HG02981 (cell line): ENCODE results near the gene HS3ST3B1.

ENCODE experiments used
- ATAC-seq: cut with Tn5 transposase; IDR thresholded peaks from one replicate; pipeline ENCODE4 v1.9.1; 2021; ENCODE audit warnings: mild to moderate bottlenecking, moderate library complexity; ENCODE audit not compliant: unreplicated experiment

The HS3ST3B1 gene

DNA sequence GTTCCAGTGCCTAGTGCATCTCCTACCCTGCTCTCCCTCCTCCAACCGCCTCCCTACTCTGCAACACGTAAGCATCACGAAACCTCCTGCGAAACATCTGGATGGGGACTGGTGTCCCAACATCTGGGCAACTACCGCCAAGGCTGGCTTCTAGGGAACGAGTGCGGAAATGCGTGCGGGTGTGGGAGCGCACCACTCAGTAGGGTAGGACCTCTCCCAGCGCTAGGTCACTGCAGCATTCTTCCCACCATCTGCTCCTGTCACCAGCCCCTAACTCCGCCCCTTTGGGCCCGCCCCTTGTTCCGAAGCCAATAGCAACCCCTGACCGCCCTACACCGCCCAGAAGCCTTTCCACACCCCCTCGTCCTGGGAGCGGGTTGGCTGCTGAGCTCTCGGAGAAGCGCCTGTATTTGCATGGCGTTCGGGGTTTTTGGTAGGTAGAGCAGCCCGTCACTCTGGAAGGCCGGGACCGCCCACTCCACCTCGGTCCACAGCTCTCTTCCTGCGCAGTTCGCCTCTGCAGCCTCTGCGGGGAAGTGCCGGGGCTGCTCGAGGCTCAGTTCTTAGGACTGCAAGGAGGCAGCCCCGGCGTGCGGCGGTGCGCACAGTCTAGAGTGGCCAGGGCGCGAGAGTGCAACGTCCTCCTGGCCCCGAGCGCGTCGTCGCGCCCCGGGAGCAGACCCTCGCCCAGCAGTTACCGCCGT lies at the start of gene HS3ST3B1:
Gene HS3ST3B1 (plus strand): TSS at position 507 of the 704 bp plus-strand sequence. CDS start 438 bp downstream, outside the sequence.
- peak; percentile 87 for ATAC-seq

DNA sequence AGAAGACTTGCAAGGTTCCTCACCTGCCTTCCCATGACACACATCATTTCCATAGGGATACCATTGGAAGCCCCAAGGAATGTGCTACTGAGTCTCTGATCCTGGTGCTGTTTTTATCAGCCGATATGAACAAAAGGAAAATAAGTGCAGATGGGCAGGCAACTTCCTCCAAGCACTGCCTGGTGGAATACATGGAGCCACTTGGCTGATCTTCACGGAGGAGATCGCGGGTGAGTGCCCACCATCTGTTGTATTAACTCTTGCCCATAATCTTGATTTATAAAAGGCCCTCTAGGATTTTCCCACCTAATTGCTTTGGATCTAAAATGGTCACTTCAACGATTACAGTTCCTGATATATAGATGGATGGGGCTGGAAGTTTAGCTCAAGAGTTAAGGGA lies 39.5 kb upstream of the HS3ST3B1 start:
- ATAC-seq: no peak

DNA sequence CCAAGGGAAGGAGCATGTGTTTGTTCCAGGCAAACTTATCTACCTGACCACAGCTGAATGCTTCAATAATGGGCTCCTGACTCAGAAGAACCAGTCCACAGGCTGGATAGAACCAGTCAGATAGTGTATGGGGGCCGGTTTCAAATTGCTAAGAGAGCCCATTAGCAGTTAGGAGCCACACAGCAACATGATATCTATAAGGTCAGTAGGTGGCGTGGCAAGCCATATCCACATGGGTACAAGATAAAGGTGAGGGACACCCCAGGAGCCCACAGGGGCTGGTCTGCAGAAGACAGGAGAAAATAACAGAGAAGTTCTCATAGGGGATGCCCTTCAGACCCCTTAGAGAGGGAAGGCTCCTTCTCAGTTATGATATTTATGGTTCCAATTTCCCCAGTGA lies 32.6 kb upstream of the HS3ST3B1 start:
- no peak for ATAC-seq

DNA sequence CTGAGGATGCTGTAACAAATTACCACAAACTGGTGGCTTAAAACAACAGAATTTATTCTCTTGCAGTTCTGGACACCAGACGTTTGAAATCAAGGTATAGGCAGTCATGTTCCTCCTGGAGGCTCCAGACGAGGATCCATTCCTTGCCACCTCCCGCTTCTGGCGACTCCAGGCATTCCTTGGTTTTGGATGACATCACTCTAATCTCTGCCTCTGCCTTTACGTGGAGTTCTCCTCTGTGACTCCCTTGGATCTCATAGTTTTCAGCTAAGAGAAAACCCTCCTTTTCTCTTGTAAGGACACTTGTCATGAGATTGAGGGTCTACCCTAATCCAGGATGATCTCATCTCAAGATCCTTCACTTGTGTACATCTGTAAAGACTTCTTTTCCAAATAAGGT lies 31.4 kb upstream of the HS3ST3B1 start:
- no peak for ATAC-seq

DNA sequence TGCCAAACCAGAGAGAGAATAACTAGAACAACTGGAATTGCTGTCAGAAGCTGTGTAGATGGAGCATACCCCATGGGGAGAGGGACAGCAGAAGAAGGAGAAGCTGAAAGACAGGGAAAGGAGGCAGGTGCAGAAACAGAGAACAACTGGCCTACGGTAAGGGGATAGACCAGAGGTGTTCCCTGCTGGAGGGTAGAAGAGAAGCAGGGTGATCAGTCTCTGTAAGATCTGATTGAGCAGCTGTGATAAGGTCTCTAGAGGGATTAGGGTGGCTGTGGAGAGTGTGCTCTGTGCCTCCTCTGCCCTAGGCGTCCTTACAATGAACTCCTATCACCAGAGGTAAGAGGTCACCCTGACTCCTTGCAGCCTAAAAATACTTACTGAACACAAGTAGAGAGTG lies 30.4 kb upstream of the HS3ST3B1 start:
- ATAC-seq: no peak

GRCh38 chr17:14276535-14277250 lies 24.2 kb upstream of the HS3ST3B1 start:
- ATAC-seq: no peak

GRCh38 chr17:14281530-14281929 lies 19.4 kb upstream of the HS3ST3B1 start:
- no peak for ATAC-seq

DNA sequence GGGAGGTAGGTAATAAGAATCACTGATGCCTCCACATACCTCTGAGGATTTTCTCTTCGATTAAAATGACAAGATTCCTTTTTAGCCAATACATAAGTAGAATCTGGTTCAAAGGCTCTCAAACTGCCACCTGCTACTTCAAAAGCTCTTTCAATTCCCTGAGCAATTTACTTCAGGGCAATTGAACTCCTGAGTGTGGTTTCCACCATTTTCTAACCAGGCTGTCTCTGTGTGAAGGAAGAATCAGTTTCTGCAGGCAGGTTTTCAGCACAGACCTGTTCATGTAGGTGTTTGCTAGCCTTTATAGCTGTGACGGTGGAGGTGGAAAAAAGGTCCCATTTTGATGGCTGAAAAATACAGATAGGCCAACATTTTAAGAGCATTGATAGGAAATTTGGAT lies 18.2 kb upstream of the HS3ST3B1 start:
- ATAC-seq: no peak

- ATAC-seq: no peak
Measured at GRCh38 chr17:14289162-14289561, 11.7 kb upstream of the HS3ST3B1 start.

DNA sequence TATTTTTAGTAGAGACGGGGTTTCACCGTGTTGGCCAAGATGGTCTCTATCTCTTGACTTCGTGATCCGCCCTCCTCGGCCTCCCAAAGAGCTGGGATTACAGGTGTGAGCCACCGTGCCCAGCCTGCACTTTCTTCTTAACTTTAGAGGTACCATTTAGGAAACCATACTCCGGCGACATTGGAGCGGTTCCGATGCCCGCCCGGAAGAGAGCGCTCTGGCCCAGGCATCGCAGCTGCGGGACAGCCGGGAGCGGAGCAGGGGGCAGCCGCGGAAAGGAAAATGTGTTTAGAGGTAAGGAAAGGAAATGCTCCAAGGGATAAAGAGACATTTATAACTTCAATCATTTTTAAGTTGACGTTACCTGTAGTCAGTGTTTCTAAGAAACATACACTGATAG lies 6.0 kb upstream of the HS3ST3B1 start:
- ATAC-seq: no peak

DNA sequence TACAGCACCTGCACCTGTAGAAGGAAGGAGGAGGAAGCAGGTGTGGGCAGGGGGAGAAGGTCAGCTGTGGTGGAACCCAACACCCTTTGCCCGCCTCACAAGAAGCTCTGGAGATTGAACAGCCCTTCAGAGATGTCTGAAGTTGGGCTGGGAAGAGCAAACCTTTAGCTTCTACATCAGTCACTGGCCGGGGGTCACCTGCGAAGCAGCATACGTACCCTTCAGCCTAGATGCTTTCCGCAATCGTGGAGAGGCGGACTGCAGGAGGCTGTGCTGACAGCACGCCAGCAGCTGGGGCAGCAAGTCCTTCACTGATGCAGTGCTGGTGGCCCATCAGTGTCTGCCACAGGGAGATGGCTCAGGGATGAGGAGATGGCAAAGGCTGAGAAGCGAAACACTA lies 5.2 kb upstream of the HS3ST3B1 start:
- no peak for ATAC-seq

DNA sequence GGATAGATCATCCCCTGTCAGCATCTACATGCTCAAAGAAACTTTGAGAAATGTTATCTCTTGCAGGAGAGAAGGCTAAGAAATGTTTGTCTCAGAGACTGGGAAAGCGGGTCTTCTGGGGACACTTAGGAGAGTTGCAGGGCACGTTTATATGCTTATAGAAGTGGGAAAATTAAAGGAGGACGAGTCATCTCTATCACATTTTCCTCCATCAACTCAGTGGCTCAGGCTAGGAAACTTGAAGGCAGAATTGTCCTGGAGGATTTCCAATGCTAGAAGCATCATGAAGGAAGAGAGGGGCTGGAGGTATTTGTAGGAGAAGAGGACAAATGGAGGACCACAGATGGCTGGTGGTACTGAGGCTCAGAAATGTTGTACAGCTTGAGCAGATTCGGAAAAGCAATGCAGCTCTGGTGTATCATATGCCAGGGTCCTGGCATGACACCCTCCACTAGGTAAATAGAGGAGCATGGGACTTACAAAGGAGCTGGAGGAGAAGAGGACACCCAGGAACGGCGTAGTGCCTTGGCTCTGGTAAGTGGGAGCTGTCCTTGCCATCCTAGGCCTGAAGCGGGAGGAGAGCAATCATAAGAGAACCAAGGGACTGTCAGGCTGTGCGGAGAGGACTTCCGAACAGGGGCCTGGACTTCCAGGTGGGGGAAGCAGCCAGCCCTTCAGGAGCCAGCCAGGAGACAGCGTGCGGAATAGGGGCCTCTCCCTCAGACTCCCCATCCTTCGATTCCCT lies 4.5 kb upstream of the HS3ST3B1 start:
- no peak for ATAC-seq

DNA sequence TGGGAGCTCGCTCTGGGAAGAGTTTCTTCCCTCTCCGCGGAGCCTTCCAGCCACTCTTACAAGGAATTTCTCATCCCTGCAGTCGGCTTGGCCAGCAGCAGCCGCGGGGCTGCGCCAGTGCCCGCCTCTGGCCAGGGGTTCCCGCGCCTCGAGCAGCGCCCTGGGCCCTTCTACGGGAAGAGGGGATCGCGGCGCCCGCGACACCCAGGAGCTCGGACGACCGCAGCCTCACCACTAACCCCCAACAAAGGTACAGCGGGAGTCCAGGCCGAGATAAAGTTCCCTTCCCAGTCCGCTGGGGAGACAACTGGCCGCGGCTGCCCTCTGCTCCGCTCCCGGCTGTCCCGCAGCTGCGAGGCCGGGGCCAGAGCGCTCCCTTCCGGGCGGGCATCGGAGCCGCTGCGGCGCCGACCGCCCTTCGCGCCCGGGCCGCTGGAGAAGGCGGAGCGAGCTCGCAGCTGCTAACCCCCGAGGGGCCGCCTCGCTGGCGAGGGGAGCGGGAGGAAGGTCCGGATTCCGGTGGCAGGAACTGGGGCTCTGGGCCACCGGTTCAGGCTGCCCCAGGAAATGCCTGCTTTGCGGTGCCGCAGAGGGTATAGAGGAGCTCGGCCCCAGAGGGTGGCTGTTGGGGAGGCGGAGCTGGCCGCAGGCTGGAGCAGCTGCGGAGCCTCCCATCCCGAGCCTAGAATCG lies 3.6 kb upstream of the HS3ST3B1 start:
- no peak for ATAC-seq

DNA sequence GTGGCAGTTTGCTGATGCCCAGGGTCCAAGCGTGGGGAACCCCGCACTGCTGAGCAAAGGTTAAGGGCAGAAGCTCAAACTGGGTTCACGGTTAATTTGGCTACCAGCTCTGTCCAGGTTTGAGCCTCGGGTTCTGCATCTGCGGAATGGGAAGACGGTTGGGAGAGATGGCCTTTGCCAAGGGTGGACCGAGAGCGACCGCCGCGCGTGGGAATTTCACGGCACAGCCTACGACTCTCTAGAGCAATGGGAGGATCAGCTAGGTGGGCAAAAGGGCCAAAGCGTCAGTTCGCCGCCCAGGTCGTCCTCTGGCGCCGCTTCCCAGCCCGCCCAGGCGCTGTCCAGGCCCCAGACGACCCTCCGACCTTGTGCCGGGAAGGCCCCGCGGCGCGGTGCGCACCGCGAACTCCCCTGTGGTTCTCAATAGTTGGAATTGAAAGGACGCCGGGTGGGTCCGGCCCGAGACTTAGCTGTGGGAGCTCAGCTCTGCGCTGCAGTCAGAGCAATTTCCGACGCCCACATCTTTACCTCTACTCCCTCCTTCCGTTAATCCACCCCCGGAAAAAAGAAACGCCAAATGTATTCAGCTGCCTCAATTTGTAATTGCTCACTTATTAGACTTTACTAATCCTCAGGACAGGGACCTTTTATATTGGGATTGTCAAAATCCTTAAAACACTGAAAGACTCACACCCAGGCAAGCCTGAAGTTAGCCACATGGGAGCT lies 2.5 kb upstream of the HS3ST3B1 start:
- no peak for ATAC-seq

- no peak for ATAC-seq
Measured at GRCh38 chr17:14298947-14299279, 2.0 kb upstream of the HS3ST3B1 start.

DNA sequence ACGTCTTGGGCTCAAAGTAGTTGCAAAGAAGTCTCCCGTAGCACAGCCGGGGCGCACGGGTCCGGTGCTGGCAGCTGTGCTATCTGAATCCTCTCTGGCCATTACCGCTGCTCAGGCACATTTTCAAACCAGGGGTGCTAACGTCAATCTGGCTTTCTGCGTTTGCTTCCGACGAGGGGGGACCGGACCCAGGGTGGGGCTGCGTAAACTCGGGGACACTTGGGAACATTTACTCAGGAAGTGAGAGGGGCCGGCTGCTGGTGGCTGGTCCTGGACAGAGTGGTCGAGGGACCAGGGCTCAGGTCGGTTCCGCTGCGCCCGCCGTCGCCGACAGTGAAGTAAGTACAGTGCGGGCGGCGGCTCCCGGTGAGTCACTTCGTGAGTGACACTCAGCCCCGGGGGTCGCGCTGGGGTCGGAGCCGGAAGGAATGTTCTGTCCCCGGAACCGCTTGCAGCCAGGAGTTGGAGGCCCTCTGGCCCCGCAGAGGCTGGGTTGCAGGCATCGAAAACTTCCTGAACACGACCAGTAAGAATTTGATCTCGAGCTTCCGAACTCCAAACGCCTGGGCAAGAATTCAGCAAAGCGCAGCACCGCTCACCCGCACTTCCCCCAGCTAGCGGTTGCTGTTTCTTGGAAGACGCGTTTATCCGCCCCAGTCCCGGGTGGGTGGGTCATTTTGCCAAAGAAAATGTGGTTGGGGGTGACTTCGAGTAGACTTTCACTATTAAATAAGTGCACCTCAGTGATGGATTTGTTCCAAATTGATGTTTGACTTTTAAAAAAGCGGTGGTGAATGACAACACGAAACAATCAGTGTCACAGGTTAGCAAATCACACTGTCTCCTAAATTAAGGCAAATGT lies 1.4 kb upstream of the HS3ST3B1 start:
- ATAC-seq: no peak

- no peak for ATAC-seq
Measured at GRCh38 chr17:14301279-14302090, 604 bp downstream of the HS3ST3B1 start.

GRCh38 chr17:14302091-14302430 lies 1.2 kb downstream of the HS3ST3B1 start:
- no peak for ATAC-seq
